ENCODE data around the gene FGD3.

- TF ChIP-seq EZH2 (IDR thresholded peaks at IDR 0.05; ENCODE audit: insufficient read depth, poor library complexity, severe bottlenecking) = no peak
- TF ChIP-seq EZH2phosphoT487 (IDR thresholded peaks at IDR 0.05; ENCODE audit: insufficient read depth, low read depth) = no peak
Observed at GRCh38 chr9:92984976-92985375, 37.7 kb downstream of the FGD3 start.
